H9 (cell line): ENCODE results near the gene HCN2. TPM values are rescaled to one million over a fixed set of nuclear protein-coding genes. Genes with fewer than 3 reads are reported as not detected.
A peak's percentile ranks its signal among the peaks of the same experiment; 100 is the strongest.

Experiments used
- DNase-seq: peaks from one replicate; pipeline ENCODE4 v3.0.0-alpha.2; 2017
- H2AFZ ChIP-seq: one replicate; pipeline ENCODE4 v1.6.1; 2013; ENCODE audit warnings: mild to moderate bottlenecking, low read length, control low read depth, moderate library complexity
- H2AK5ac ChIP-seq: 2 replicates; pipeline ENCODE4 v1.6.1; 2013; ENCODE audit warnings: low read length, control low read depth, mixed read lengths; ENCODE audit not compliant: insufficient read length
- H2BK120ac ChIP-seq: one replicate; pipeline ENCODE4 v1.6.1; 2013; ENCODE audit warnings: low read depth, mild to moderate bottlenecking, low read length, control low read depth, inconsistent platforms; ENCODE audit not compliant: poor library complexity, severe bottlenecking
- H2BK12ac ChIP-seq: 2 replicates; pipeline ENCODE4 v1.6.1; 2013; ENCODE audit warnings: low read length, control low read depth, mixed read lengths, low read depth; ENCODE audit not compliant: insufficient read length
- H2BK15ac ChIP-seq: 2 replicates; pipeline ENCODE4 v1.6.1; 2013; ENCODE audit warnings: low read depth, low read length, control low read depth
- H2BK20ac ChIP-seq: one replicate; pipeline ENCODE4 v1.6.1; 2013; ENCODE audit warnings: low read depth, mild to moderate bottlenecking, low read length, control low read depth, inconsistent platforms; ENCODE audit not compliant: poor library complexity, severe bottlenecking
- H2BK5ac ChIP-seq: 2 replicates; pipeline ENCODE4 v1.6.1; 2013; ENCODE audit warnings: low read length, control low read depth, mixed read lengths; ENCODE audit not compliant: insufficient read length
- H3K14ac ChIP-seq: 2 replicates; pipeline ENCODE4 v1.6.1; 2013; ENCODE audit warnings: low read length, control low read depth; ENCODE audit not compliant: insufficient read depth
- H3K18ac ChIP-seq: 2 replicates; pipeline ENCODE4 v1.6.1; 2013; ENCODE audit warnings: low read depth, mild to moderate bottlenecking, mixed read lengths, low read length, control low read depth; ENCODE audit not compliant: insufficient read length
- H3K23ac ChIP-seq: 2 replicates; pipeline ENCODE4 v1.6.1; 2013; ENCODE audit warnings: low read length, control low read depth, mixed read lengths, low read depth; ENCODE audit not compliant: insufficient read length
- H3K23me2 ChIP-seq: 2 replicates; pipeline ENCODE4 v1.6.1; 2013; ENCODE audit warnings: low read depth, mild to moderate bottlenecking, mixed read lengths, low read length, control low read depth; ENCODE audit not compliant: insufficient read length, poor library complexity, severe bottlenecking
- H3K27ac ChIP-seq: 2 replicates; pipeline ENCODE4 v1.5.1; 2013; ENCODE audit warnings: low read length, control low read depth, mixed read lengths, low read depth; ENCODE audit not compliant: insufficient read length
- H3K27me3 ChIP-seq: 2 replicates; pipeline ENCODE4 v1.6.1; 2013; ENCODE audit warnings: low read length, control low read depth, inconsistent platforms; ENCODE audit not compliant: insufficient read depth
- H3K4ac ChIP-seq: 2 replicates; pipeline ENCODE4 v1.6.1; 2013; ENCODE audit warnings: low read depth, mild to moderate bottlenecking, control low read depth, inconsistent platforms, low read length, moderate library complexity
- H3K4me1 ChIP-seq: 2 replicates; pipeline ENCODE4 v1.6.1; 2013; ENCODE audit warnings: low read length, control low read depth, inconsistent platforms; ENCODE audit not compliant: insufficient read depth
- H3K4me2 ChIP-seq: 2 replicates; pipeline ENCODE4 v1.6.1; 2013; ENCODE audit warnings: low read length, control low read depth, mixed read lengths; ENCODE audit not compliant: insufficient read length, insufficient read depth
- H3K56ac ChIP-seq: 2 replicates; pipeline ENCODE4 v1.6.1; 2013; ENCODE audit warnings: low read depth, mild to moderate bottlenecking, mixed read lengths, low read length, control low read depth; ENCODE audit not compliant: insufficient read length
- H3K79me1 ChIP-seq: 2 replicates; pipeline ENCODE4 v1.6.1; 2013; ENCODE audit warnings: low read depth, mild to moderate bottlenecking, moderate library complexity, low read length, control low read depth, inconsistent platforms; ENCODE audit not compliant: insufficient read depth, poor library complexity, severe bottlenecking
- H3K79me2 ChIP-seq: 2 replicates; pipeline ENCODE4 v1.6.1; 2013; ENCODE audit warnings: low read length, control low read depth, inconsistent platforms; ENCODE audit not compliant: insufficient read depth
- H3K9ac ChIP-seq: 2 replicates; pipeline ENCODE4 v1.6.1; 2013; ENCODE audit warnings: low read length, control low read depth, mixed read lengths; ENCODE audit not compliant: insufficient read length; ENCODE audit errors: extremely low read depth
- H3K9me3 ChIP-seq: one replicate; pipeline ENCODE4 v1.6.1; 2013; ENCODE audit warnings: low read depth, low read length, inconsistent platforms; ENCODE audit not compliant: control insufficient read depth
- H3T11ph ChIP-seq: one replicate; pipeline ENCODE4 v1.6.1; 2013; ENCODE audit warnings: mild to moderate bottlenecking, low read length, control low read depth, inconsistent platforms
- H4K20me1 ChIP-seq: one replicate; pipeline ENCODE4 v1.6.1; 2013; ENCODE audit not compliant: control insufficient read depth, insufficient read length, insufficient read depth
- H4K5ac ChIP-seq: 2 replicates; pipeline ENCODE4 v1.6.1; 2013; ENCODE audit warnings: low read depth, mild to moderate bottlenecking, mixed read lengths, low read length, control low read depth; ENCODE audit not compliant: insufficient read length
- H4K8ac ChIP-seq: replicated peaks from 2 replicates; pipeline ENCODE4 v1.6.1; 2013; ENCODE audit warnings: low read length, control low read depth, mixed read lengths, low read depth; ENCODE audit not compliant: insufficient read length
- H4K91ac ChIP-seq: 2 replicates; pipeline ENCODE4 v1.6.1; 2013; ENCODE audit warnings: low read depth, mild to moderate bottlenecking, moderate library complexity, mixed read lengths, low read length, control low read depth; ENCODE audit not compliant: insufficient read length
- H3K27ac Mint-ChIP-seq, 3 experiments: 2 replicates in 2 of 3; 3 replicates in 1 of 3; pipeline ENCODE4 v1.8.0; 2020 to 2021; ENCODE audit warnings: mixed read lengths in 3 of 3, mild to moderate bottlenecking in 1 of 3, moderate library complexity in 1 of 3
- H3K27me3 Mint-ChIP-seq: 2 replicates; pipeline ENCODE4 v1.8.0; 2021; ENCODE audit warnings: low read depth, mild to moderate bottlenecking, moderate library complexity, mixed read lengths
- H3K36me3 Mint-ChIP-seq, 3 experiments: 2 replicates in 2 of 3; 3 replicates in 1 of 3; pipeline ENCODE4 v1.8.0; 2020 to 2021; ENCODE audit warnings: low read depth in 3 of 3, mixed read lengths in 3 of 3; ENCODE audit not compliant: insufficient read depth in 1 of 3
- H3K4me1 Mint-ChIP-seq, 2 experiments: 2 replicates each; pipeline ENCODE4 v1.8.0; 2020; ENCODE audit warnings: mixed read lengths in 2 of 2
- H3K4me3 Mint-ChIP-seq, 2 experiments: 2 replicates in 1 of 2; 3 replicates in 1 of 2; pipeline ENCODE4 v1.8.0; 2020 to 2021; ENCODE audit warnings: mild to moderate bottlenecking in 2 of 2, mixed read lengths in 2 of 2, moderate library complexity in 1 of 2
- H3K9me3 Mint-ChIP-seq, 2 experiments: 2 replicates in 1 of 2; 3 replicates in 1 of 2; pipeline ENCODE4 v1.8.0; 2020; ENCODE audit warnings: mild to moderate bottlenecking in 2 of 2, mixed read lengths in 2 of 2, moderate library complexity in 1 of 2
- CTCF ChIP-seq: fragments of 200-600 bp; sonication (generic); conservative IDR thresholded peaks from 3 replicates; pipeline ENCODE4 v1.8.0; 2021; ENCODE audit warnings: antibody characterized with exemption, mild to moderate bottlenecking
- WGBS: extraction: QIAGEN DNeasy Blood & Tissue Kit; methylation state at CpG from one replicate; pipeline ENCODE4 v1.1.7; 2013; ENCODE audit warnings: missing lambda C conversion rate, low lambda C conversion rate, mixed read lengths; ENCODE audit not compliant: insufficient read length; ENCODE audit errors: extremely low coverage; 5-methylcytosine and 5-hydroxymethylcytosine counted together
- total RNA-seq: library from RNA; stranded (reverse); gene quantifications from 2 replicates; pipeline ENCODE4 v1.2.1, GENCODE V29; 2021

HCN2 gene
- total RNA-seq, 1 experiment from 2014 or later: 3.7 TPM

GRCh38 chr19:547836-548720, 41.6 kb upstream of the HCN2 start:
- Mint-ChIP-seq H3K9me3 (no peaks in the 10 kb centered on the region; a peak in 1 of 5 replicates), H3K27ac (no peak overlapping the region), H3K4me1 (peaks cover 4 to 6% of the 10 kb centered on the region in 2 experiments; a peak in 2 of 4 replicates), H3K36me3 (peaks cover 0 to 3% (median 3%) of the 10 kb centered on the region in 3 experiments; a peak in 3 of 7 replicates), H3K4me3 (no peak overlapping the region), H3K27me3 (peaks cover 25% of the 10 kb centered on the region)
- no peak overlapping the region for H2AK5ac ChIP-seq
- H2BK120ac ChIP-seq: no peak overlapping the region
- no peaks in the 10 kb centered on the region for H3K23me2 ChIP-seq
- WGBS: no CpG with 5 or more reads among the region's 26 CpGs
- DNase-seq: peak; percentile 28
- no peaks in the 10 kb centered on the region for H3K79me1 ChIP-seq
- H4K20me1 ChIP-seq: no peaks in the 10 kb centered on the region
- H4K91ac ChIP-seq: no peak overlapping the region
- no peak overlapping the region for H3K4ac ChIP-seq
- no peak overlapping the region for H3K18ac ChIP-seq
- H4K8ac ChIP-seq: no peak overlapping the region
- H2BK15ac ChIP-seq: no peak overlapping the region
- H3K56ac ChIP-seq: no peak overlapping the region
- no peak overlapping the region for H3K9ac ChIP-seq
- no peak overlapping the region for H3K27ac ChIP-seq
- H2BK20ac ChIP-seq: no peak overlapping the region
- H3K79me2 ChIP-seq: no peaks in the 10 kb centered on the region
- H2AFZ ChIP-seq: no peak overlapping the region
- no peaks in the 10 kb centered on the region for H3K4me1 ChIP-seq
- H3K4me2 ChIP-seq: no peak overlapping the region
- H3K27me3 ChIP-seq: no peaks in the 10 kb centered on the region
- H4K5ac ChIP-seq: no peak overlapping the region
- no peak overlapping the region for H3T11ph ChIP-seq
- no peak overlapping the region for H2BK12ac ChIP-seq
- H2BK5ac ChIP-seq: no peak overlapping the region
- H3K23ac ChIP-seq: no peak overlapping the region
- no peak overlapping the region for H3K14ac ChIP-seq
- H3K9me3 ChIP-seq: no peaks in the 10 kb centered on the region
- no peak for TF ChIP-seq CTCF
